ENCODE measurements around the gene PACSIN2. TPM values are rescaled to one million over a fixed set of nuclear protein-coding genes. Genes with fewer than 3 reads are reported as not detected.
"Not testable (repeated sequence)": the region's sequence is repeated elsewhere in the genome, so short reads cannot be mapped to it uniquely, and the experiment has no call there.

PACSIN2 gene
- total RNA-seq, 2 experiments from 2014 or later, result 32.0 to 39.9 TPM

GRCh38 chr22:42938976-42939375, 76.0 kb downstream of the PACSIN2 start:
- no peaks in the 10 kb centered on the region for H3K27me3 Mint-ChIP-seq

DNA sequence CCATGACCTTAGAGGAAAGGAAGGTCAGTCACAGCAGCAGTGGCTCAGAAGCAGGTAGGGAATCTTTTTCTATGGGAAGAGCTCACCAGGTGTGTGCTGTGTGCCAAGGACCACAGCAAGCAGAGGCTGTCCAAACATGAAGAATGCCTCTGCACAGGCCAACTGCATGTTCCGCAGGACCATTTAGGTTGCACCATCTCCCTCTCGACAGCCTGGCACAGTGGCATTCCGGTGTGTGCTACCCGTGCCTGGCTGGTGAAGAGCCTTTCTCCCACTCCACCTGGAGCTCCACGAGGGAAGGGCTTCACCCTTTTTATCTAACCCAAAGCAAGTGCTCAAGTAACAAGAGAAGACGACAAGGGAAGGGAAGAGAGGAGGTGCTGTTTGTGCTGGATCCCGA, 76.5 kb downstream of the PACSIN2 start:
- peaks cover 34% of the 10 kb centered on the region for H3K4me1 Mint-ChIP-seq
- DNase-seq (no peak), ATAC-seq (no peak)
- CTCF ChIA-PET, result no interaction called here
- H3K4me3 Mint-ChIP-seq, result no peak overlapping the region
- H3K27ac Mint-ChIP-seq, result no peak overlapping the region
- no peaks in the 10 kb centered on the region for H3K9me3 Mint-ChIP-seq (ENCODE audit: low read depth)
- H3K36me3 Mint-ChIP-seq, result peaks cover 2% of the 10 kb centered on the region
- no peaks in the 10 kb centered on the region for H3K27me3 Mint-ChIP-seq

More at GRCh38 chr22:42938976-42939375, 76.0 kb downstream of the PACSIN2 start:
- CTCF ChIA-PET, result no interaction called here
- no peak overlapping the region for H3K4me3 Mint-ChIP-seq
- H3K27ac Mint-ChIP-seq, result no peak overlapping the region
- peaks cover 29% of the 10 kb centered on the region for H3K4me1 Mint-ChIP-seq
- no peak for DNase-seq
- H3K36me3 Mint-ChIP-seq, result peaks cover 2% of the 10 kb centered on the region
- no peaks in the 10 kb centered on the region for H3K9me3 Mint-ChIP-seq (ENCODE audit: low read depth)
- no peak for ATAC-seq

DNA sequence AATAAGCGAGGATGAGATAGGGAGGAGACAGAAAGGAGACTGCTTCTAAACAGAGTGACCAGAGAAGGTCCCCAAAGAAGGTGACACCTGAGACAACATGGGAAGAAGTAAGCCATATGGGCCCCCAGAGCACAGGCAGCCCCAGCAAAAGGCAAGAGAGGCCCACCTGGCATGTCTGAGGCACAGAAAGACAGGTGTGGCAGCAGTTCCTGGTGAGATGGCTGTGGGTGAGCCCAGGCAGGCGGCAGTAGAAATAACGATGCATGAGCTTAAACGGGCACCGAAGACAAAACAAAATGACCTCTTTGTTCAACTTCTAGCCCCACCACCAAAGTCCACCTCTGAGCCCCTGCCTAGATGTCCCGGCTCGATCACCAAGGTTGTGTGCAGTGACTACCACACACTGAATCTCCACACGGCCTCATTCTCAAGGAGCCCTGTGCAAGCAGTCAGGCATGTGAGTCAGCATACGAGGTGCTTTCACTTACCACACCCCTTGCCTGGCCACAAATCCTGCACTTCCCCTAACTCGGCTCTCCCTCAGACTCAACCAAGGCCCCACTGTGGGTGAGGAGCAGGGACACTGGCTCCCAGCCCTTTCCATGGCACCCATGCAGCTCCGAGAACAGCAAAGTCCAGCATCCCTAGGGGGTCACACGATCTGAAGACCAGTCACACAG, 77.6 kb downstream of the PACSIN2 start:
- no peak overlapping the region for H3K27ac Mint-ChIP-seq
- H3K36me3 Mint-ChIP-seq, result no peaks in the 10 kb centered on the region
- H3K27me3 Mint-ChIP-seq, result no peaks in the 10 kb centered on the region
- H3K4me3 Mint-ChIP-seq, result no peak overlapping the region
- no peaks in the 10 kb centered on the region for H3K9me3 Mint-ChIP-seq (ENCODE audit: low read depth)
- DNase-seq (peak; percentile 58), ATAC-seq (peak; percentile 54)
- CTCF ChIA-PET, result no interaction called here
- H3K4me1 Mint-ChIP-seq, result peaks cover 42% of the 10 kb centered on the region

- H3K27ac Mint-ChIP-seq; CTCF ChIA-PET; DNase-seq; H3K4me3 Mint-ChIP-seq; H3K36me3 Mint-ChIP-seq; H3K9me3 Mint-ChIP-seq (ENCODE audit: low read depth); ATAC-seq; H3K27me3 Mint-ChIP-seq: not testable (repeated sequence)
- H3K4me1 Mint-ChIP-seq, result peaks cover 49% of the 10 kb centered on the region
Observed at GRCh38 chr22:42936680-42937079, 78.3 kb downstream of the PACSIN2 start.

DNA sequence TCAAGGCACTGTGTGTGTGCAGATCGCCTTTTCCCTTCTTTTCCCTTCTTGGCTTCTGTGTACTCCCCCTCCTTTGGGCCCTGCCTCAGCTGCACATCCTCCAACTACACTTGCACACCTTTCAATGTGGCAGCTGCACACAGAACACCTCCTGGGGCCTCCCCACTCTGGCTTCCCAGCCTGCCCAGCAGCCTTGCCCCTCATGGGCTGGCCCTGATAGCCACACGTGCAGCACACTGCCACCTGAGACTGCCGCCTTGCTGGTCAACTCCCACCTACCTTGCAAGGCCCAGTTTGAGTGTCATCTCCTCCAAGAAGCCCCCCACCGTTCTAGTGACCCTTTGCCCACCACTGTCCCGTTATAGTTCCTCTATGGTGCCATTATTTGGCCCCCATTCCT, 80.6 kb downstream of the PACSIN2 start:
- DNase-seq (no peak), ATAC-seq (no peak)
- CTCF ChIA-PET, result interaction anchor here (0.9 kb wide), 1 partner anchor 100 kb away, joined by 3 read pairs; no protein-coding TSS in a partner anchor
- Mint-ChIP-seq H3K9me3 (ENCODE audit: low read depth) (no peaks in the 10 kb centered on the region), H3K27me3 (no peaks in the 10 kb centered on the region), H3K4me3 (no peak overlapping the region), H3K36me3 (no peaks in the 10 kb centered on the region), H3K27ac (peak overlapping the region; percentile 2), H3K4me1 (peaks cover 51% of the 10 kb centered on the region)

- peak overlapping the region; percentile 34 for H3K27ac Mint-ChIP-seq
Observed at GRCh38 chr22:42933485-42934091, 81.4 kb downstream of the PACSIN2 start.

GRCh38 chr22:42932857-42933484, 82.0 kb downstream of the PACSIN2 start:
- H3K36me3 Mint-ChIP-seq, result no peaks in the 10 kb centered on the region
- peaks cover 50% of the 10 kb centered on the region for H3K4me1 Mint-ChIP-seq
- no peak overlapping the region for H3K4me3 Mint-ChIP-seq
- CTCF ChIA-PET, result no interaction called here
- H3K27ac Mint-ChIP-seq, result peak overlapping the region; percentile 34
- DNase-seq (no peak), ATAC-seq (no peak)
- no peaks in the 10 kb centered on the region for H3K27me3 Mint-ChIP-seq
- no peaks in the 10 kb centered on the region for H3K9me3 Mint-ChIP-seq (ENCODE audit: low read depth)

More at GRCh38 chr22:42933485-42934091, 81.4 kb downstream of the PACSIN2 start:
- CTCF ChIA-PET, result interaction anchor here (0.9 kb wide), 1 partner anchor 100 kb away, joined by 3 read pairs; no protein-coding TSS in a partner anchor
- Mint-ChIP-seq H3K4me3 (no peak overlapping the region), H3K36me3 (no peaks in the 10 kb centered on the region), H3K9me3 (ENCODE audit: low read depth) (no peaks in the 10 kb centered on the region), H3K4me1 (peaks cover 51% of the 10 kb centered on the region), H3K27me3 (no peaks in the 10 kb centered on the region)
- DNase-seq (no peak), ATAC-seq (peak; percentile 55)

DNA sequence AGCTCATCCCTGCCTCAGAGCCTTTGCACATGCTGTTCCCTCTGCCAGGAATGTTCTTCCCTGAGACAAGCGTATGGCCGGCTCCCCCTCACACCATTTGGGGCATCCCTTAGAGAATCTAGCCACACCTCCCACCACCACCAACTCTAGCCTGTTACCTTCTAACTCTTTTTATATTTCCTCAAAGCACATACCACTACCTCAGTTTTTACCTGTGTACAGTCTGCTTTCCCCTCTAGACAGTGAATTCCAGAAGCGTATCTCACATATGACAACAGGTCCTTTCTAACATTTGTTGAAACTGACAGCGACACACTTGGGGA, 82.8 kb downstream of the PACSIN2 start:
- Mint-ChIP-seq H3K36me3 (no peaks in the 10 kb centered on the region), H3K4me1 (peaks cover 43% of the 10 kb centered on the region), H3K27ac (no peak overlapping the region), H3K9me3 (ENCODE audit: low read depth) (no peaks in the 10 kb centered on the region), H3K4me3 (no peak overlapping the region), H3K27me3 (no peaks in the 10 kb centered on the region)
- ATAC-seq (no peak), DNase-seq (no peak)
- CTCF ChIA-PET, result no interaction called here

- no peak for DNase-seq
- Mint-ChIP-seq H3K4me1 (peaks cover 39% of the 10 kb centered on the region), H3K4me3 (no peak overlapping the region), H3K27ac (no peak overlapping the region), H3K9me3 (ENCODE audit: low read depth) (no peaks in the 10 kb centered on the region), H3K27me3 (no peaks in the 10 kb centered on the region), H3K36me3 (no peaks in the 10 kb centered on the region)
- ATAC-seq, result no peak
- CTCF ChIA-PET, result interaction anchor here (1.2 kb wide), 1 partner anchor 15 kb away, joined by 3 read pairs; no protein-coding TSS in a partner anchor
Observed at GRCh38 chr22:42931421-42932196, 83.3 kb downstream of the PACSIN2 start.

- ATAC-seq, result no peak
Observed at GRCh38 chr22:42930810-42931420, 84.0 kb downstream of the PACSIN2 start.

GRCh38 chr22:42929838-42930155, 85.2 kb downstream of the PACSIN2 start:
- H3K36me3 Mint-ChIP-seq, result no peaks in the 10 kb centered on the region
- DNase-seq (no peak), ATAC-seq (no peak)
- H3K9me3 Mint-ChIP-seq (ENCODE audit: low read depth), result no peaks in the 10 kb centered on the region
- no peaks in the 10 kb centered on the region for H3K27me3 Mint-ChIP-seq
- H3K27ac Mint-ChIP-seq, result no peak overlapping the region
- no peak overlapping the region for H3K4me3 Mint-ChIP-seq
- CTCF ChIA-PET, result interaction anchor here (1.1 kb wide), 1 partner anchor 35 kb away, joined by 4 read pairs; no protein-coding TSS in a partner anchor
- H3K4me1 Mint-ChIP-seq, result peaks cover 46% of the 10 kb centered on the region

More at GRCh38 chr22:42930810-42931420, 84.0 kb downstream of the PACSIN2 start:
- no peaks in the 10 kb centered on the region for H3K36me3 Mint-ChIP-seq
- peaks cover 42% of the 10 kb centered on the region for H3K4me1 Mint-ChIP-seq
- H3K27ac Mint-ChIP-seq, result no peak overlapping the region
- no peak overlapping the region for H3K4me3 Mint-ChIP-seq
- H3K9me3 Mint-ChIP-seq (ENCODE audit: low read depth), result no peaks in the 10 kb centered on the region
- DNase-seq, result no peak
- CTCF ChIA-PET, result interaction anchor here (1.1 to 1.2 kb wide), 2 partner anchors 16 to 34 kb away, joined by 3 to 4 read pairs; no protein-coding TSS in a partner anchor
- H3K27me3 Mint-ChIP-seq, result no peaks in the 10 kb centered on the region

DNA sequence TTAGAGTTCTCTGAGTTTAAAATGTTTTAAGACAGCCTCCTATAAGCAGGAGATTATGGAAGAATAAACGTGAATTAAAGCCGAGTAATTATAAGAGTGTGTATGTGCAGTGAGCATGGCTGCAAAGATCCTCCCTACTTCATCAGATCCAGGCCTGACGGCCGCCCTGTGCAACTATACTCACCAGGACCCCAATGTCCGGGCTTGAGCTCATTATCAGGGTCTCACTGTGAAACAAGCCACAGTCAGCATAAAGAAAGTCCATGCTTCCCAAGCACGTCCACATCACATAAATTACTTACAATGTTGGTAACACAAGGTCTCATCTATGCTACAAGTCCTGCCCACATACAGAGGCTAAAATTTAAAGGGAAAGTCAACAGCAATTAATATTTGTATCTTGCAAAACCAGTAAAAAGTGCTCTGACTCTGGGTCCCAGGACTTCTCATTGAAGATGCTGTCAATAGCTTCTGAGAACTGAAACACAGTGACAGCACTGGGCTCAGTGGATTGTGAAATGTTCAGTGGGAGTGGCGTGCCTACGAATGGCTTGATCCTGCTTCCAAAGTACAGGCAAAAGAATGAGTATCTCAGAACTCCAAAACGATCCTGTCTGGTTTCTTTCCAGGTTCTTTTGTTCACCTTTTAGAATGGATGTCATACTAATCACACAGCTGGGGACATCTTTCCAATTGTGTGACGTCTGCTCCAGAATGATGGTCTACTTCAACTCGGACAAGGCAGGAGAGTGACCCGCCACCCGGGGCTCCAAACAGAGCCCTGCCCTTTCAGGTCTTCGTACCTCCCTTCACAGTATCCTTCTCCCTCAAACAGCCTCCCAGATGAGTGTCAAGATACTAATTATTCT, 85.7 kb downstream of the PACSIN2 start:
- ATAC-seq, result no peak
- Mint-ChIP-seq H3K27ac (no peak overlapping the region), H3K27me3 (no peaks in the 10 kb centered on the region), H3K4me1 (peaks cover 40% of the 10 kb centered on the region), H3K4me3 (no peak overlapping the region), H3K9me3 (ENCODE audit: low read depth) (no peaks in the 10 kb centered on the region), H3K36me3 (no peaks in the 10 kb centered on the region)
- CTCF ChIA-PET, result no interaction called here
- no peak for DNase-seq

Measured in activated CD8-positive, alpha-beta memory T cell treated with anti-CD3 and anti-CD28 coated beads, Interleukin-2, amount 10 ng/mL, durations not matched to agents 7 days and 5 days (primary cell).